GM12878 (cell line): ENCODE measurements around the gene CD86. TPM values are rescaled to one million over a fixed set of nuclear protein-coding genes. Genes with fewer than 3 reads are reported as not detected.

Source experiments
- BCL11A ChIP-seq: IDR thresholded peaks from 2 replicates; pipeline ENCODE4 v1.6.1; 2011; ENCODE audit warnings: low read depth, low read length
- CREM ChIP-seq: IDR thresholded peaks from 2 replicates; pipeline ENCODE4 v1.6.1; 2014; ENCODE audit warnings: antibody characterized with exemption, low read depth
- EP300 ChIP-seq, 2 experiments: fragments of 150-350 bp in 1 of 2; IDR thresholded peaks; 2 replicates each; pipeline ENCODE4 v1.6.1; 2011 to 2012; ENCODE audit warnings: low read depth in 2 of 2, low read length in 2 of 2, borderline replicate concordance in 1 of 2, improper control_type of control experiment in 1 of 2, inconsistent platforms in 1 of 2; ENCODE audit not compliant: control insufficient read depth in 1 of 2
- FOS ChIP-seq: IDR thresholded peaks from 3 replicates; pipeline ENCODE4 v1.6.1; 2011; ENCODE audit warnings: borderline replicate concordance; ENCODE audit not compliant: insufficient read length; ENCODE audit errors: extremely low read depth
- FOXK2 ChIP-seq: fragments of 450-650 bp; IDR thresholded peaks from 2 replicates; pipeline ENCODE4 v1.6.1; 2017; ENCODE audit warnings: mild to moderate bottlenecking, moderate library complexity
- IKZF2 ChIP-seq, 2 experiments: fragments of 450-650 bp; IDR thresholded peaks; 2 replicates each; pipeline ENCODE4 v1.6.1; 2017; ENCODE audit warnings: mild to moderate bottlenecking in 2 of 2, moderate library complexity in 2 of 2
- IRF3 ChIP-seq: fragments of 450-650 bp; IDR thresholded peaks from 2 replicates; pipeline ENCODE4 v1.6.1; 2014; ENCODE audit warnings: mild to moderate bottlenecking
- MEF2A ChIP-seq: IDR thresholded peaks from 2 replicates; pipeline ENCODE4 v1.6.1; 2011; ENCODE audit warnings: low read depth, mild to moderate bottlenecking, low read length, moderate library complexity; ENCODE audit not compliant: insufficient read depth
- MLLT1 ChIP-seq: fragments of 450-650 bp; IDR thresholded peaks from 2 replicates; pipeline ENCODE4 v1.6.1; 2016; ENCODE audit warnings: mild to moderate bottlenecking
- NFXL1 ChIP-seq: fragments of 450-650 bp; IDR thresholded peaks from 2 replicates; pipeline ENCODE4 v1.6.1; 2017; ENCODE audit warnings: antibody characterized with exemption, mild to moderate bottlenecking, borderline replicate concordance
- POLR2A ChIP-seq: IDR thresholded peaks from 2 replicates; pipeline ENCODE4 v1.6.1; 2011; ENCODE audit warnings: low read depth, mild to moderate bottlenecking, low read length
- PRDM15 ChIP-seq: fragments of 450-650 bp; formaldehyde crosslinking; IDR thresholded peaks from 2 replicates; pipeline ENCODE4 v1.4.0; 2020; ENCODE audit warnings: mild to moderate bottlenecking, moderate library complexity
- SMAD5 ChIP-seq: IDR thresholded peaks from 2 replicates; pipeline ENCODE4 v1.6.1; 2016; ENCODE audit warnings: antibody characterized with exemption, low read depth
- SREBF2 ChIP-seq: IDR thresholded peaks from 2 replicates; pipeline ENCODE4 v1.6.1; 2012; ENCODE audit warnings: mild to moderate bottlenecking, low read length
- TBL1XR1 ChIP-seq: IDR thresholded peaks from 2 replicates; pipeline ENCODE4 v1.6.1; 2012; ENCODE audit warnings: low read depth, low read length, improper control_type of control experiment
- polyA plus RNA-seq, 11 experiments: library from polyadenylated mRNA; depleted of rRNA in 4 of 11; unstranded in 6 of 11; stranded (reverse) in 5 of 11; fragments of >200 nt; fragmentation: Nextera tagmentation in 4 of 11; fragmentation: Illumina TruSeq in 1 of 11; extraction: Ambion mirVana in 4 of 11; extraction: Trizol in 1 of 11; gene quantifications; 1 replicate in 1 of 11; 2 replicates in 10 of 11; pipeline versions ENCODE4 v1.2.1 to v1.2.3, GENCODE V29; 2011 to 2016; ENCODE audit warnings: inconsistent platforms in 2 of 11, missing spikeins in 2 of 11, low read depth in 1 of 11
- total RNA-seq, 4 experiments: library from RNA; depleted of rRNA in 3 of 4; stranded (reverse); fragments of >200 nt in 3 of 4; fragmentation: Illumina TruSeq in 1 of 4; extraction: Trizol in 1 of 4; gene quantifications; 2 replicates each; pipeline versions ENCODE4 v1.2.1 to v1.2.3, GENCODE V29; 2013 to 2021
- TF ChIP-seq, protein P1 (sequence below): fragments of 450-650 bp; IDR thresholded peaks from 2 replicates; pipeline ENCODE4 v1.6.1; 2017; ENCODE audit warnings: mild to moderate bottlenecking, moderate library complexity
- TF ChIP-seq, protein P2 (sequence below): fragments of 450-650 bp; IDR thresholded peaks from 2 replicates; pipeline ENCODE4 v1.6.1; 2017; ENCODE audit warnings: mild to moderate bottlenecking, low read depth, inconsistent platforms; ENCODE audit not compliant: poor library complexity, severe bottlenecking

The CD86 gene
- total and polyA plus RNA-seq, 10 of the 15 experiments (the other 5 are each of a cell fraction or from before 2014, with no cell fraction given): 40.9 to 100 (median 55.5) TPM

DNA sequence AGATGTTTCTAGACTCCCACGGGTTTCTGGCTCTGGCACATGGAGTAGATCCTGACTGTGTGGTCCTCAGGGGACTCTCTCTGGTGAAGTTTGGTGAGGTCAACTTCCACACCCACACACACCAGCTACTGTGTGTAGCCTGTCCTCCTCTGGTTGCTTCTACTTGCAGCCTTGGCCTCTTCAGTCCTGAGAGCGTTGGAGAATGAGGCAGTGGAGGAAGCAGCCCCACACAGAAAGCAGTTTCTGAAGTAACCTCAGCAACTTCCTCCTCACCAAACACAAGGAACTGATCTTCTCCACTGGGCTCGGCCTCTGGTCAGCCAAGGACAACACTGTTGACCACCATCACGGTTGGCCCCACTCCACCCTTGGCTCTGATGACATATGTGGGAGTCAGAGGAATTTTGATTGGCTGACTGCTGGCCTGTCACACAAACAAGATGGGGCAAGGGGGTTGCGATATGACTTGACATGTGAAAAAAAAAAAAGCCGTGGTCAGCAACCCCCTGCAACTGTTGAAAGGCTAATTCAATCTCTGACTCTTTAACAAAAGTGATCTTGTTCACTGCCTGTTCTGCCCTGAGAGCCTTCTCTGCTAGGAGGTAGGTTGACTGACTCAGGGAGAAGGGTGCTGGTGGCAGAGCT is 19.6 kb downstream of the CD86 start (continued):
- TF ChIP-seq, protein P1, sequence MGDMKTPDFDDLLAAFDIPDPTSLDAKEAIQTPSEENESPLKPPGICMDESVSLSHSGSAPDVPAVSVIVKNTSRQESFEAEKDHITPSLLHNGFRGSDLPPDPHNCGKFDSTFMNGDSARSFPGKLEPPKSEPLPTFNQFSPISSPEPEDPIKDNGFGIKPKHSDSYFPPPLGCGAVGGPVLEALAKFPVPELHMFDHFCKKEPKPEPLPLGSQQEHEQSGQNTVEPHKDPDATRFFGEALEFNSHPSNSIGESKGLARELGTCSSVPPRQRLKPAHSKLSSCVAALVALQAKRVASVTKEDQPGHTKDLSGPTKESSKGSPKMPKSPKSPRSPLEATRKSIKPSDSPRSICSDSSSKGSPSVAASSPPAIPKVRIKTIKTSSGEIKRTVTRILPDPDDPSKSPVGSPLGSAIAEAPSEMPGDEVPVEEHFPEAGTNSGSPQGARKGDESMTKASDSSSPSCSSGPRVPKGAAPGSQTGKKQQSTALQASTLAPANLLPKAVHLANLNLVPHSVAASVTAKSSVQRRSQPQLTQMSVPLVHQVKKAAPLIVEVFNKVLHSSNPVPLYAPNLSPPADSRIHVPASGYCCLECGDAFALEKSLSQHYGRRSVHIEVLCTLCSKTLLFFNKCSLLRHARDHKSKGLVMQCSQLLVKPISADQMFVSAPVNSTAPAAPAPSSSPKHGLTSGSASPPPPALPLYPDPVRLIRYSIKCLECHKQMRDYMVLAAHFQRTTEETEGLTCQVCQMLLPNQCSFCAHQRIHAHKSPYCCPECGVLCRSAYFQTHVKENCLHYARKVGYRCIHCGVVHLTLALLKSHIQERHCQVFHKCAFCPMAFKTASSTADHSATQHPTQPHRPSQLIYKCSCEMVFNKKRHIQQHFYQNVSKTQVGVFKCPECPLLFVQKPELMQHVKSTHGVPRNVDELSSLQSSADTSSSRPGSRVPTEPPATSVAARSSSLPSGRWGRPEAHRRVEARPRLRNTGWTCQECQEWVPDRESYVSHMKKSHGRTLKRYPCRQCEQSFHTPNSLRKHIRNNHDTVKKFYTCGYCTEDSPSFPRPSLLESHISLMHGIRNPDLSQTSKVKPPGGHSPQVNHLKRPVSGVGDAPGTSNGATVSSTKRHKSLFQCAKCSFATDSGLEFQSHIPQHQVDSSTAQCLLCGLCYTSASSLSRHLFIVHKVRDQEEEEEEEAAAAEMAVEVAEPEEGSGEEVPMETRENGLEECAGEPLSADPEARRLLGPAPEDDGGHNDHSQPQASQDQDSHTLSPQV: no peak
- TF ChIP-seq FOXK2 (no peak), IKZF2 (IDR thresholded peaks at IDR 0.05) (peak; percentile 82 to 86; a peak in 3 of 4 replicates), SREBF2 (no peak), TBL1XR1 (peak; percentile 52), EP300 (IDR thresholded peaks at IDR 0.05; ENCODE audit: borderline replicate concordance in 1 of 2, control insufficient read depth in 1 of 2, low read depth in 2 of 2, low read length in 2 of 2) (peak; percentile 65 to 76), MLLT1 (peak; percentile 91), PRDM15 (CRISPR knock-in tag) (no peak), POLR2A (peak; percentile 73), BCL11A (peak; percentile 53; the same call in 1 of the 2 replicates), FOS (no peak), SMAD5 (no peak), MEF2A (peak; percentile 60; the same call in 1 of the 2 replicates), NFXL1 (no peak), CREM (peak; percentile 78), IRF3 (no peak; the same call in 1 of the 2 replicates)
- TF ChIP-seq, protein P2, sequence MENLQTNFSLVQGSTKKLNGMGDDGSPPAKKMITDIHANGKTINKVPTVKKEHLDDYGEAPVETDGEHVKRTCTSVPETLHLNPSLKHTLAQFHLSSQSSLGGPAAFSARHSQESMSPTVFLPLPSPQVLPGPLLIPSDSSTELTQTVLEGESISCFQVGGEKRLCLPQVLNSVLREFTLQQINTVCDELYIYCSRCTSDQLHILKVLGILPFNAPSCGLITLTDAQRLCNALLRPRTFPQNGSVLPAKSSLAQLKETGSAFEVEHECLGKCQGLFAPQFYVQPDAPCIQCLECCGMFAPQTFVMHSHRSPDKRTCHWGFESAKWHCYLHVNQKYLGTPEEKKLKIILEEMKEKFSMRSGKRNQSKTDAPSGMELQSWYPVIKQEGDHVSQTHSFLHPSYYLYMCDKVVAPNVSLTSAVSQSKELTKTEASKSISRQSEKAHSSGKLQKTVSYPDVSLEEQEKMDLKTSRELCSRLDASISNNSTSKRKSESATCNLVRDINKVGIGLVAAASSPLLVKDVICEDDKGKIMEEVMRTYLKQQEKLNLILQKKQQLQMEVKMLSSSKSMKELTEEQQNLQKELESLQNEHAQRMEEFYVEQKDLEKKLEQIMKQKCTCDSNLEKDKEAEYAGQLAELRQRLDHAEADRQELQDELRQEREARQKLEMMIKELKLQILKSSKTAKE: no peak
